HepG2 (cell line): ENCODE measurements around the gene HYAL1. TPM values are rescaled to one million over a fixed set of nuclear protein-coding genes. Genes with fewer than 3 reads are reported as not detected.

ENCODE experiments used
- FOXA1 ChIP-seq, 2 experiments: fragments of 450-650 bp in 1 of 2; sonication (generic) in 1 of 2; formaldehyde crosslinking in 1 of 2; IDR thresholded peaks; 2 replicates each; pipeline versions ENCODE4 v1.4.0 to v1.6.1; 2016 to 2020; ENCODE audit warnings: missing genetic modification reagents in 1 of 2
- GPN1 ChIP-seq: sonication (generic); formaldehyde crosslinking; IDR thresholded peaks from 2 replicates; pipeline ENCODE4 v1.5.1; 2020; ENCODE audit warnings: missing genetic modification reagents, borderline replicate concordance
- HNF4A ChIP-seq: sonication (generic); formaldehyde crosslinking; IDR thresholded peaks from 2 replicates; pipeline ENCODE4 v1.4.0; 2020; ENCODE audit warnings: missing genetic modification reagents
- HOXA5 ChIP-seq: sonication (generic); formaldehyde crosslinking; IDR thresholded peaks from 2 replicates; pipeline ENCODE4 v1.4.0; 2020; ENCODE audit warnings: missing genetic modification reagents
- NFYC ChIP-seq: IDR thresholded peaks from 2 replicates; pipeline ENCODE4 v1.6.1; 2016; ENCODE audit warnings: missing genetic modification reagents, missing compliant biosample characterization
- STAT5B ChIP-seq: sonication (generic); formaldehyde crosslinking; IDR thresholded peaks from 2 replicates; pipeline ENCODE4 v1.4.0; 2020; ENCODE audit warnings: missing genetic modification reagents
- TGIF2 ChIP-seq: IDR thresholded peaks from 2 replicates; pipeline ENCODE4 v1.6.1; 2016; ENCODE audit warnings: control low read depth, missing compliant biosample characterization
- ZNF34 ChIP-seq: sonication (generic); formaldehyde crosslinking; IDR thresholded peaks from 2 replicates; pipeline ENCODE4 v1.4.0; 2020; ENCODE audit warnings: mild to moderate bottlenecking, missing genetic modification reagents, borderline replicate concordance
- ZSCAN21 ChIP-seq: sonication (generic); formaldehyde crosslinking; IDR thresholded peaks from 2 replicates; pipeline ENCODE4 v1.8.0; 2022; ENCODE audit warnings: mild to moderate bottlenecking, missing genetic modification reagents, moderate library complexity, borderline replicate concordance
- polyA plus RNA-seq, 8 experiments: library from polyadenylated mRNA; depleted of rRNA in 3 of 8; stranded (reverse) in 7 of 8; unstranded in 1 of 8; fragments of >200 nt; fragmentation: Illumina TruSeq in 4 of 8; extraction: Trizol in 4 of 8; gene quantifications; 2 replicates each; pipeline versions ENCODE4 v1.2.1 to v1.2.3, GENCODE V29; 2011 to 2016; ENCODE audit warnings: low read depth in 4 of 8, missing spikeins in 1 of 8, mixed read lengths in 1 of 8; ENCODE audit not compliant: insufficient read depth in 1 of 8
- total RNA-seq, 5 experiments: library from RNA; depleted of rRNA; stranded (reverse); fragments of >200 nt; fragmentation: Illumina TruSeq; extraction: Trizol; gene quantifications; 2 replicates each; pipeline ENCODE4 v1.2.3, GENCODE V29; 2016; ENCODE audit warnings: low read depth in 1 of 5
- TF ChIP-seq, protein P1 (sequence below), 2 experiments: sonication (generic) in 1 of 2; formaldehyde crosslinking in 1 of 2; IDR thresholded peaks; 2 replicates each; pipeline versions ENCODE4 v1.6.1 to v1.9.0; 2014 to 2022; ENCODE audit warnings: antibody characterized with exemption in 1 of 2, borderline replicate concordance in 1 of 2, inconsistent platforms in 1 of 2, low read depth in 1 of 2, missing genetic modification reagents in 1 of 2
- TF ChIP-seq, protein P2 (sequence below): sonication (generic); formaldehyde crosslinking; IDR thresholded peaks from 2 replicates; pipeline ENCODE4 v1.5.0; 2020; ENCODE audit warnings: mild to moderate bottlenecking, low read depth, missing genetic modification reagents, borderline replicate concordance
- TF ChIP-seq, protein P3 (sequence below): sonication (generic); formaldehyde crosslinking; IDR thresholded peaks from one replicate; pipeline ENCODE4 v1.5.1; 2020; ENCODE audit warnings: mild to moderate bottlenecking, missing genetic modification reagents; ENCODE audit errors: not compliant biosample characterization

The HYAL1 gene
- total and polyA plus RNA-seq, 2 of the 13 experiments (the other 11 are each of a cell fraction or from before 2014, with no cell fraction given): 76.5 to 193 TPM

DNA sequence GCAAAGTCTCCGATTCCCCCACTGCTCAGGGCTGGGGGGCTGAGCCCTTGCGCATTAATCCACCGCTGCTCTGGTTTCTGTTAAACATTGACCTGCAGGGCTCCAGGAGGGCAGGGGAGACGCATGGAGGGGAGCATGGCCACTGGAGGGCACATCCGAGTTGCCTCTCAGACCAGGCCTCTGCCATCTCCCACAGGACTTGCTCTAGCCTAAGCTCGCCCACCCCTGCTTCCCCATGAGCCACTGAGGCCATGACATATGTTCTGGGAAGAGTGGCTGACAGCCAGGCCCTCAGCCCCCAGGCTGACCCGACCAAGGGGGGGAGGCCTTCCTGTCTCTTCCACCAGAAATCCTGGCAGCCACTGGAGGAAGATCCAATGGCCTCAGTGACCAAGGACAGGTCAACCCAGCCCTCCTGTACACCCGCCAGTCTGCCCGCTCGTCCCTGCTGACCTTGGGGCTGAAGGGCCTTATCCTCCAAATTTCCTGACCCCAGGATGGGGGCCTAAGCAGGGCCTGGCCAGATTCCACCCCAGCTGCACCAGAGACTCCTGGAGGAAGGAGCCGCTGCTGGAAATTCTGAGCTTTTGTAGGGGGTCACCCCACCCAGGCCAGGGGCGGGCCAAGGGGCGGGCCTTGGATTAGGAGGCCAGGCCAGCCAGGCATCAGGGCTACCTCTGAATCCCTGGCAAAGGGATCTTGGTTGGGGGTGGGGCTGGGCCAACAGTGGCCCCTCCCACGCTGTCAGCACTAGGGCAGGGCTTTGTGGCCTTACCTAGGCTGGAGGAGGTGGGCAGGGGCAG, at the start of gene HYAL1 (continued):
- TF ChIP-seq, protein P1, sequence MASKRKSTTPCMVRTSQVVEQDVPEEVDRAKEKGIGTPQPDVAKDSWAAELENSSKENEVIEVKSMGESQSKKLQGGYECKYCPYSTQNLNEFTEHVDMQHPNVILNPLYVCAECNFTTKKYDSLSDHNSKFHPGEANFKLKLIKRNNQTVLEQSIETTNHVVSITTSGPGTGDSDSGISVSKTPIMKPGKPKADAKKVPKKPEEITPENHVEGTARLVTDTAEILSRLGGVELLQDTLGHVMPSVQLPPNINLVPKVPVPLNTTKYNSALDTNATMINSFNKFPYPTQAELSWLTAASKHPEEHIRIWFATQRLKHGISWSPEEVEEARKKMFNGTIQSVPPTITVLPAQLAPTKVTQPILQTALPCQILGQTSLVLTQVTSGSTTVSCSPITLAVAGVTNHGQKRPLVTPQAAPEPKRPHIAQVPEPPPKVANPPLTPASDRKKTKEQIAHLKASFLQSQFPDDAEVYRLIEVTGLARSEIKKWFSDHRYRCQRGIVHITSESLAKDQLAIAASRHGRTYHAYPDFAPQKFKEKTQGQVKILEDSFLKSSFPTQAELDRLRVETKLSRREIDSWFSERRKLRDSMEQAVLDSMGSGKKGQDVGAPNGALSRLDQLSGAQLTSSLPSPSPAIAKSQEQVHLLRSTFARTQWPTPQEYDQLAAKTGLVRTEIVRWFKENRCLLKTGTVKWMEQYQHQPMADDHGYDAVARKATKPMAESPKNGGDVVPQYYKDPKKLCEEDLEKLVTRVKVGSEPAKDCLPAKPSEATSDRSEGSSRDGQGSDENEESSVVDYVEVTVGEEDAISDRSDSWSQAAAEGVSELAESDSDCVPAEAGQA (IDR thresholded peaks at IDR 0.05; ENCODE audit: low read depth): no peak
- TF ChIP-seq, protein P1 (CRISPR knock-in tag; IDR thresholded peaks at IDR 0.05; ENCODE audit: borderline replicate concordance): no peak
- no peak; the same call in 1 of the 2 replicates for TF ChIP-seq ZNF34 (CRISPR knock-in tag)
- no peak for TF ChIP-seq NFYC (CRISPR knock-in tag)
- TF ChIP-seq, protein P2, sequence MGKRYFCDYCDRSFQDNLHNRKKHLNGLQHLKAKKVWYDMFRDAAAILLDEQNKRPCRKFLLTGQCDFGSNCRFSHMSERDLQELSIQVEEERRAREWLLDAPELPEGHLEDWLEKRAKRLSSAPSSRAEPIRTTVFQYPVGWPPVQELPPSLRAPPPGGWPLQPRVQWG (CRISPR knock-in tag): no peak
- TF ChIP-seq TGIF2: no peak; the same call in 1 of the 2 replicates
- TF ChIP-seq FOXA1 (IDR thresholded peaks at IDR 0.05): no peak
- TF ChIP-seq FOXA1 (CRISPR knock-in tag; IDR thresholded peaks at IDR 0.05): no peak; the same call in 1 of the 2 replicates
- TF ChIP-seq, protein P3, sequence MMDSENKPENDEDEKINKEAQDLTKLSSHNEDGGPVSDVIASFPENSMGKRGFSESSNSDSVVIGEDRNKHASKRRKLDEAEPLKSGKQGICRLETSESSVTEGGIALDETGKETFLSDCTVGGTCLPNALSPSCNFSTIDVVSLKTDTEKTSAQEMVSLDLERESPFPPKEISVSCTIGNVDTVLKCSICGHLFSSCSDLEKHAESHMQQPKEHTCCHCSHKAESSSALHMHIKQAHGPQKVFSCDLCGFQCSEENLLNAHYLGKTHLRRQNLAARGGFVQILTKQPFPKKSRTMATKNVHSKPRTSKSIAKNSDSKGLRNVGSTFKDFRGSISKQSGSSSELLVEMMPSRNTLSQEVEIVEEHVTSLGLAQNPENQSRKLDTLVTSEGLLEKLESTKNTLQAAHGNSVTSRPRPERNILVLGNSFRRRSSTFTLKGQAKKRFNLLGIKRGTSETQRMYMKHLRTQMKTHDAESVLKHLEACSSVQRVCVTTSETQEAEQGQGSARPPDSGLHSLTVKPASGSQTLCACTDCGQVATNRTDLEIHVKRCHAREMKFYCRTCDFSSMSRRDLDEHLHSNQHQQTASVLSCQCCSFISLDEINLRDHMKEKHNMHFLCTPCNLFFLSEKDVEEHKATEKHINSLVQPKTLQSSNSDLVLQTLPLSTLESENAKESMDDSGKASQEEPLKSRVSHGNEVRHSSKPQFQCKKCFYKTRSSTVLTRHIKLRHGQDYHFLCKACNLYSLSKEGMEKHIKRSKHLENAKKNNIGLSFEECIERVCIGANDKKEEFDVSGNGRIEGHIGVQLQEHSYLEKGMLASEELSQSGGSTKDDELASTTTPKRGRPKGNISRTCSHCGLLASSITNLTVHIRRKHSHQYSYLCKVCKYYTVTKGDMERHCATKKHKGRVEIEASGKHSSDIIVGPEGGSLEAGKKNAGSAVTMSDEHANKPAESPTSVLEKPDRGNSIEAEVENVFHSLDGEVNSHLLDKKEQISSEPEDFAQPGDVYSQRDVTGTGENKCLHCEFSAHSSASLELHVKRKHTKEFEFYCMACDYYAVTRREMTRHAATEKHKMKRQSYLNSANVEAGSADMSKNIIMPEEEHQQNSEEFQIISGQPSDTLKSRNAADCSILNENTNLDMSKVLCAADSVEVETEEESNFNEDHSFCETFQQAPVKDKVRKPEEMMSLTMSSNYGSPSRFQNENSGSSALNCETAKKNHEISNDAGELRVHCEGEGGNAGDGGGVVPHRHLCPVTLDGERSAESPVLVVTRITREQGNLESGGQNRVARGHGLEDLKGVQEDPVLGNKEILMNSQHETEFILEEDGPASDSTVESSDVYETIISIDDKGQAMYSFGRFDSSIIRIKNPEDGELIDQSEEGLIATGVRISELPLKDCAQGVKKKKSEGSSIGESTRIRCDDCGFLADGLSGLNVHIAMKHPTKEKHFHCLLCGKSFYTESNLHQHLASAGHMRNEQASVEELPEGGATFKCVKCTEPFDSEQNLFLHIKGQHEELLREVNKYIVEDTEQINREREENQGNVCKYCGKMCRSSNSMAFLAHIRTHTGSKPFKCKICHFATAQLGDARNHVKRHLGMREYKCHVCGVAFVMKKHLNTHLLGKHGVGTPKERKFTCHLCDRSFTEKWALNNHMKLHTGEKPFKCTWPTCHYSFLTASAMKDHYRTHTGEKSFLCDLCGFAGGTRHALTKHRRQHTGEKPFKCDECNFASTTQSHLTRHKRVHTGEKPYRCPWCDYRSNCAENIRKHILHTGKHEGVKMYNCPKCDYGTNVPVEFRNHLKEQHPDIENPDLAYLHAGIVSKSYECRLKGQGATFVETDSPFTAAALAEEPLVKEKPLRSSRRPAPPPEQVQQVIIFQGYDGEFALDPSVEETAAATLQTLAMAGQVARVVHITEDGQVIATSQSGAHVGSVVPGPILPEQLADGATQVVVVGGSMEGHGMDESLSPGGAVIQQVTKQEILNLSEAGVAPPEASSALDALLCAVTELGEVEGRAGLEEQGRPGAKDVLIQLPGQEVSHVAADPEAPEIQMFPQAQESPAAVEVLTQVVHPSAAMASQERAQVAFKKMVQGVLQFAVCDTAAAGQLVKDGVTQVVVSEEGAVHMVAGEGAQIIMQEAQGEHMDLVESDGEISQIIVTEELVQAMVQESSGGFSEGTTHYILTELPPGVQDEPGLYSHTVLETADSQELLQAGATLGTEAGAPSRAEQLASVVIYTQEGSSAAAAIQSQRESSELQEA (CRISPR knock-in tag): no peak
- TF ChIP-seq HOXA5 (CRISPR knock-in tag): peak; percentile 79
- no peak; the same call in 1 of the 2 replicates for TF ChIP-seq ZSCAN21 (CRISPR knock-in tag)
- TF ChIP-seq STAT5B (CRISPR knock-in tag): no peak
- TF ChIP-seq GPN1: peak; percentile 62; the same call in 1 of the 2 replicates
- peak; percentile 39; the same call in 1 of the 2 replicates for TF ChIP-seq HNF4A (CRISPR knock-in tag)
